Measurements from ENCODE around the gene SETD1A. TPM values are rescaled to one million over a fixed set of nuclear protein-coding genes. Genes with fewer than 3 reads are reported as not detected.
A peak's percentile ranks its signal among the peaks of the same experiment; 100 is the strongest.

The SETD1A gene
- total RNA-seq, 1 experiment from 2014 or later, result 1.7 TPM

- DNase-seq (ENCODE audit: low spot score), result no peak
These were observed 63.0 kb downstream of the SETD1A start for GRCh38 chr16:31020536-31020935.

GRCh38 chr16:31022544-31023251 lies 65.1 kb downstream of the SETD1A start:
- no peak for DNase-seq (ENCODE audit: low spot score)

GRCh38 chr16:31023252-31023602 lies 65.7 kb downstream of the SETD1A start:
- no peak for DNase-seq (ENCODE audit: low spot score)

- DNase-seq (ENCODE audit: low spot score), result no peak
These were observed 66.2 kb downstream of the SETD1A start for GRCh38 chr16:31023627-31024226.

GRCh38 chr16:31025339-31025738 lies 67.8 kb downstream of the SETD1A start:
- DNase-seq (ENCODE audit: low spot score), result no peak

GRCh38 chr16:31029272-31029671 lies 71.7 kb downstream of the SETD1A start:
- no peak for DNase-seq (ENCODE audit: low spot score)

GRCh38 chr16:31031276-31031675 lies 73.7 kb downstream of the SETD1A start:
- no peak for DNase-seq (ENCODE audit: low spot score)

- peak; percentile 96 for DNase-seq (ENCODE audit: low spot score)
These were observed 75.5 kb downstream of the SETD1A start, which contains the start of gene STX4 for GRCh38 chr16:31032736-31033708. STX4 (plus strand) TSS chr16:31033558; CDS start chr16:31033806, 248 bp downstream.

- DNase-seq (ENCODE audit: low spot score), result peak; percentile 82
These were observed 76.3 kb downstream of the SETD1A start for GRCh38 chr16:31033709-31034492.

Other genes starting within 250 kb of the SETD1A start
- 30.8 and 42.5 TPM in 2 replicates for gene PHKG2, start 209.3 kb upstream of the SETD1A start, total RNA-seq (2014; rRNA removed; shearing (Covaris generic))
- 1.9 and 11.0 TPM in 2 replicates for gene CFAP119, start 195.7 kb upstream of the SETD1A start, total RNA-seq (2014; rRNA removed; shearing (Covaris generic))
- gene RNF40, start 195.4 kb upstream of the SETD1A start, total RNA-seq (2014; rRNA removed; shearing (Covaris generic)), result 57.9 and 79.2 TPM in 2 replicates
- 10.7 and 13.9 TPM in 2 replicates for gene ZNF629, start 170.5 kb upstream of the SETD1A start, total RNA-seq (2014; rRNA removed; shearing (Covaris generic))
- 22.7 and 25.9 TPM in 2 replicates for gene BCL7C, start 63.7 kb upstream of the SETD1A start, total RNA-seq (2014; rRNA removed; shearing (Covaris generic))
- not detected in 2 replicates for gene CTF1, start 61.1 kb upstream of the SETD1A start, total RNA-seq (2014; rRNA removed; shearing (Covaris generic))
- 5.0 and 13.8 TPM in 2 replicates for gene FBXL19, start 34.2 kb upstream of the SETD1A start, total RNA-seq (2014; rRNA removed; shearing (Covaris generic))
- 30.5 and 43.8 TPM in 2 replicates for gene ORAI3, start 8.7 kb upstream of the SETD1A start, total RNA-seq (2014; rRNA removed; shearing (Covaris generic))
- gene HSD3B7, start 27.5 kb downstream of the SETD1A start, total RNA-seq (2014; rRNA removed; shearing (Covaris generic)), result 0.68 and 1.0 TPM in 2 replicates
- gene STX1B, start 52.9 kb downstream of the SETD1A start, total RNA-seq (2014; rRNA removed; shearing (Covaris generic)), result 0.04 TPM in 1 of 2 replicates, not detected in the other
- 10.5 and 15.7 TPM in 2 replicates for gene STX4, start 75.8 kb downstream of the SETD1A start, total RNA-seq (2014; rRNA removed; shearing (Covaris generic))
- 5.6 and 7.0 TPM in 2 replicates for gene ZNF668, start 116.5 kb downstream of the SETD1A start, total RNA-seq (2014; rRNA removed; shearing (Covaris generic))
- 6.4 and 6.9 TPM in 2 replicates for gene ZNF646, start 116.7 kb downstream of the SETD1A start, total RNA-seq (2014; rRNA removed; shearing (Covaris generic))
- 0.14 and 0.31 TPM in 2 replicates for gene PRSS53, start 131.2 kb downstream of the SETD1A start, total RNA-seq (2014; rRNA removed; shearing (Covaris generic))
- 75.1 and 81.7 TPM in 2 replicates for gene VKORC1, start 137.0 kb downstream of the SETD1A start, total RNA-seq (2014; rRNA removed; shearing (Covaris generic))
- gene BCKDK, start 150.6 kb downstream of the SETD1A start, total RNA-seq (2014; rRNA removed; shearing (Covaris generic)), result 32.7 and 38.6 TPM in 2 replicates
- 37.9 and 40.8 TPM in 2 replicates for gene KAT8, start 159.9 kb downstream of the SETD1A start, total RNA-seq (2014; rRNA removed; shearing (Covaris generic))
- gene PRSS8, start 178.0 kb downstream of the SETD1A start, total RNA-seq (2014; rRNA removed; shearing (Covaris generic)), result 0.04 TPM in 1 of 2 replicates, not detected in the other
- gene PRSS36, start 192.3 kb downstream of the SETD1A start, total RNA-seq (2014; rRNA removed; shearing (Covaris generic)), result 0.12 TPM in 1 of 2 replicates, not detected in the other
- gene FUS, start 222.4 kb downstream of the SETD1A start, total RNA-seq (2014; rRNA removed; shearing (Covaris generic)), result 21.5 and 25.8 TPM in 2 replicates
- not detected in 2 replicates for gene PYCARD, start 245.0 kb downstream of the SETD1A start, total RNA-seq (2014; rRNA removed; shearing (Covaris generic))